HG02973 (cell line): ENCODE results near the gene NOL3.
A peak's percentile ranks its signal among the peaks of the same experiment; 100 is the strongest.

ENCODE experiments used
- ATAC-seq: cut with Tn5 transposase; IDR thresholded peaks from one replicate; pipeline ENCODE4 v1.9.1; 2021; ENCODE audit warnings: moderate library complexity; ENCODE audit not compliant: unreplicated experiment

Gene NOL3

DNA sequence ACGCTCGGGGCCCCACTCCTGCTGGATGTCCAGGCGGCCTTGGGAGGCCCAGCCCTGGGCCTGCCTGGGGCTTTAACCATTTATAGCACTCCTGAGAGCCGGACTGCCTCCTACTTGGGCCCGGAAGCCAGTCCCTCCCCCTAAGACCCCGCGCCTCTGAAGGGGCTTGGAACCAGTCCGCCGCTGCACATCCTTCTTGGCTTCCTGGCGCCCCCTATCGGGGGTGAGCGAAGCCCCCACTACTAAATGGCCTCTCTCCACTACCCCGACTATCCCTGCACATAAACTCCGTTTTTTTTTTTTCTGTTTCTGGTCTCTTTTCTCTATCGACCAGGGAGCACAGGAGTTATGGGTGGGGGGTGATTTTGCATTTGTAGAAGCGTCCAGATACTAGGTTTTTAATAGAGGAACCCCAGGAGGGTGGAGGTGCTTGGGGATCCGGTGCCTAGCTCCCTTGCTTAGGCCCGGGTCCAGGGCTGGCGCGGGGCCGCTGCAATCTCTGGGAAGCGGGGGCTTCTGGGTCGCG, 633 bp upstream of the NOL3 start:
- no peak for ATAC-seq

GRCh38 chr16:67170949-67171649, 761 bp downstream of the NOL3 start:
- ATAC-seq = peak; percentile 5

DNA sequence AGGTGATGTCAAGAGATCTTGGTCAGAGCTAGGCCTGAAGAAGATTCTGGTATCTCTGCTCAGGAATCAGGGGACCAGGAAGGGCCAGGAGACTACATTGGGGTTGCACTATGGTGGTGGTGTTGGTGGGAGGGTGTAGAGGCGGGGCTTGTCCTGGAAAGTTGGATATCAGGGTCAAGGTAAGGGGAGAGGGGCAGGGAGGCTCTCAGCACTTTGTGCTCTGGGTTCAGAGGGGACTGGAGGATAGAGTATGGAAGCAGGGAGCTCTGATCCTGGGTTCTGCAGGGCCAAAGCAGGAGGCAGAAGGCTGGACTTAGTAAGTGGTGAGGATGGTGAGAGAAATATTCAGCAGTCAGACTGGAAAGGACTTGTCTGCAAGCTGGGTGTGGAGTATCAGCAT, 3.0 kb downstream of the NOL3 start:
- ATAC-seq = no peak

DNA sequence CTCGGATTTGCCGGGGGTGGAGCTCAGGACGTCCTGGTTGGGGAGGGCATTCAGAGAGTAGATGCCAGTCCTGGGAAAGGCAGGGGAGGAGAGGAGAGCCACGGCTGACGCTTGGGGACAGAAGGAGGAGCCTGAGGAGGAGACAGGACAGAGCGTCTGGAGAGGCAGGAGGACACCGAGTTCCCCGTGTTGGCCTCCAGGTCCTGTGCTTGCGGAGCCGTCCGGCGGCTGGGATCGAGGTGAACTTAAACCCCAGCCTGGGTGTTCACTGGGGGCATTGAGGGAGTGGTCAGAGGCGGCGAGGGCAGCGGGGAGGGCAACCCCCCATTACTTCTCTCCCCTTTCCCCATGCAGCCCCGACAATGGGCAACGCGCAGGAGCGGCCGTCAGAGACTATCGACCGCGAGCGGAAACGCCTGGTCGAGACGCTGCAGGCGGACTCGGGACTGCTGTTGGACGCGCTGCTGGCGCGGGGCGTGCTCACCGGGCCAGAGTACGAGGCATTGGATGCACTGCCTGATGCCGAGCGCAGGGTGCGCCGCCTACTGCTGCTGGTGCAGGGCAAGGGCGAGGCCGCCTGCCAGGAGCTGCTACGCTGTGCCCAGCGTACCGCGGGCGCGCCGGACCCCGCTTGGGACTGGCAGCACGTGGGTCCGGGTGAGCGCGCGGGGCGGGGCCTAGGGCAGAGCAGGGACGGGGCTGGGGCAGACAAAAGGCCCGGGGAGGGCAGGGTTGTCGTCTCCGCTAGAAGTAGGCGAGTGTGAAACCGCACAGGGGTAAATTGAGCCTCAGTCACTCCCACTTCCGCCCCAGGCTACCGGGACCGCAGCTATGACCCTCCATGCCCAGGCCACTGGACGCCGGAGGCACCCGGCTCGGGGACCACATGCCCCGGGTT, 3.7 kb downstream of the NOL3 start:
- ATAC-seq = peak; percentile 22

DNA sequence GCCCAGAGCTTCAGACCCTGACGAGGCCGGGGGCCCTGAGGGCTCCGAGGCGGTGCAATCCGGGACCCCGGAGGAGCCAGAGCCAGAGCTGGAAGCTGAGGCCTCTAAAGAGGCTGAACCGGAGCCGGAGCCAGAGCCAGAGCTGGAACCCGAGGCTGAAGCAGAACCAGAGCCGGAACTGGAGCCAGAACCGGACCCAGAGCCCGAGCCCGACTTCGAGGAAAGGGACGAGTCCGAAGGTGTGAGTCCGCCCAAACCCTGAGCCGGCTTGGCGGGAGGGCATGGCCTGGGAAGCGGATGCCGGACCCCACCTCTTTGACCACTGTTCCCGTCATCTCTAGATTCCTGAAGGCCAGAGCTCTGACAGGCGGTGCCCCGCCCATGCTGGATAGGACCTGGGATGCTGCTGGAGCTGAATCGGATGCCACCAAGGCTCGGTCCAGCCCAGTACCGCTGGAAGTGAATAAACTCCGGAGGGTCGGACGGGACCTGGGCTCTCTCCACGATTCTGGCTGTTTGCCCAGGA, 4.4 kb downstream of the NOL3 start:
- ATAC-seq = no peak

- no peak for ATAC-seq
Measured at GRCh38 chr16:67176662-67177061, 6.3 kb downstream of the NOL3 start.

GRCh38 chr16:67177743-67178699, 7.7 kb downstream of the NOL3 start:
- ATAC-seq = no peak

- ATAC-seq = no peak
Measured at GRCh38 chr16:67179421-67180080, 9.2 kb downstream of the NOL3 start.

DNA sequence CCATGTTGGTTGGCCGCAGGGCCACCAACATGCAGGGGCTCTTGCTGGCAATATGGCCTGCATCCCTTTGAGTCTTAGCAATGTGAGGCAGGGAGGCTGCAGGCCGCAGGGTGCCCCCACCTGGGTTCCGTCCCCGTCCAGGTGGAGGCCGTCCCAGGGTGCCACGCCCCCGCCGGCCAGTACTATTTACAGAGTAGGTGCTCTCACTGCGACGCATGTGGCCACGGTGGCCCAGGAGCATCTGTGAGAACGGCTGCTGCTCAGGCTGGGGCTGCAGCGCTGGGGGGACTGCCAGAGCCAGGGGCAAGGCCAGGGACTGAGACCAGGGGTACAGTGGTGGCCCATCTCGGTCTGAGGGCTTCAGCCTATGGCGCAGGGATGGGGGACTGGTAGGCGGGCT, 9.8 kb downstream of the NOL3 start:
- ATAC-seq = no peak

GRCh38 chr16:67181346-67181745, 11.0 kb downstream of the NOL3 start:
- no peak for ATAC-seq

GRCh38 chr16:67182288-67182687, 11.9 kb downstream of the NOL3 start:
- no peak for ATAC-seq

GRCh38 chr16:67183284-67183626, 12.9 kb downstream of the NOL3 start:
- ATAC-seq = no peak

GRCh38 chr16:67183627-67184452, 13.5 kb downstream of the NOL3 start, which contains the start of gene MATCAP1:
Gene MATCAP1, minus strand, starts transcription at chr16:67183963. Its CDS starts 3,353 bp downstream, at chr16:67180610.
- ATAC-seq = peak; percentile 83

DNA sequence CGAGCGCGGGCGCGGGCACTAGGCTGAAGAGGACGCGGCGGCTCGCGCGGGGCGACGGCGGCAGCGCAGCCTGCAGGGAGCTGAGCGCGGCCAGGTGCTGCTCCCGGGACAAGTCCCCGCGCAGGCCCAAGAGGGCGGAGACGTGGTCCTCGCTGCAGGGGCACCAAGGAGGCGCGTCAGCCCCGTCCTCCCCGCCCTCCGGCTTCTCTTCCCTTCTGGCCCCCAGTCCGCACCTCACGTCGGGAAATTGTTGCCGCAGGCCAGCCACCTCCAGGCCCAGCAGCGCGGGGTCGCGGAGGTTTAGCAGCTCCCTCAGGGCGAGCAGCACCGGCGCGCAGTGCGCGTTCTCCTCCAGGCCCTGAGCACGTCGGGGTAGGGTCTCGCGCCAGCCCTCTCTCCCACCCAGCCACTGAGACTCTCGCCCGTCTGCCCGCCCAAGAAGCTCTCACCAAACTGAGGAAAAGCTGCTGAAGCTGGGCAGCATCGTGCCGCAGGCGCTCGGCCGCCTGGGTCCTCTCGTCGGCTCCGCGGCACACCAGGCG, 14.2 kb downstream of the NOL3 start:
- ATAC-seq = peak; percentile 10

GRCh38 chr16:67184995-67185650, 14.8 kb downstream of the NOL3 start:
- no peak for ATAC-seq

GRCh38 chr16:67185651-67186134, 15.4 kb downstream of the NOL3 start:
- no peak for ATAC-seq

DNA sequence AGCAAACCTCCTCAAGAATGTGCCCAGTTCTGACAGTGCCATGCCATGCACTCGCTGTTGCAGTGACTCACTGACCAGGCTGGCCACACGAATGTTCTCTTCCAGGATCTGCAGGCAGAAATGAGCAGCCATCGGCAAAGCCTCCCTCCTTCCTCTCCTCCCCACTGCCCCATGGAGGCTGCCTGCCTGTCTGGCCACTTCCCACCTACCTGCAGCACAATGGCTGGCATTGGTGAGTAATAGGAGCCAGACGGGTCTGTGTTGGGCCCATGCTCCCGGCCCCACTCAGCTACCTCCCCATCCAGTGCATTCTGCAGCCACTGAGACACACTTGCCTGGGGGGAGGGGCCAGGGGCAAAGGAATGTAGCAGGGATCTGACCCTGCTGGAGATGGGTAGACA, 16.2 kb downstream of the NOL3 start:
- ATAC-seq = no peak

GRCh38 chr16:67187175-67187890, 17.0 kb downstream of the NOL3 start:
- ATAC-seq = no peak
